CD4-positive, alpha-beta T cell treated with Interleukin-6 at 100 ng/mL for 8 hours (primary cell): Measurements from ENCODE around the gene INPP5B.
"Not testable (repeated sequence)": the region's sequence is repeated elsewhere in the genome, so short reads cannot be mapped to it uniquely, and the experiment has no call there.

Experiments used
- DNase-seq: peaks from one replicate; pipeline ENCODE4 v3.0.0-alpha.2; 2020; ENCODE audit warnings: mixed read lengths, low spot score

INPP5B gene

DNA sequence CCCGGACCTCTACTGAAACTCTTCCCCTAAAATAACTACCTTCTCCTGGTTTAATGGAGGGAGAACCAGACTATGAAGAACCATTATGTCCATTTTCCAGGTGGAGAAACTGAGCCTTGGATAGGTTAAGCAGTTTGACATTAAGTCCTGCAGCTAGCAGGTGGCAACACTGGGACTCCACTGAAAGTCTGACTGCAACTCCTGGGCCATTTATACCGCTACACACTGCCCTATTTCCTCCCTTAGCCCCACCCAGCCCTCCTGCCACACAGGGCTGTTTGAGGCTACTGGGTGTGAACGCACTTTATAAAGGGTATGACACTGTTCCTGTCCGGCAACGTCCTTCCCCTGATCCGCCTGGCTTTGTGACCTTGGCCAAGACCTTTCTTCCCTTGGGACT, 511 bp upstream of the INPP5B start:
- DNase-seq: no peak

DNA sequence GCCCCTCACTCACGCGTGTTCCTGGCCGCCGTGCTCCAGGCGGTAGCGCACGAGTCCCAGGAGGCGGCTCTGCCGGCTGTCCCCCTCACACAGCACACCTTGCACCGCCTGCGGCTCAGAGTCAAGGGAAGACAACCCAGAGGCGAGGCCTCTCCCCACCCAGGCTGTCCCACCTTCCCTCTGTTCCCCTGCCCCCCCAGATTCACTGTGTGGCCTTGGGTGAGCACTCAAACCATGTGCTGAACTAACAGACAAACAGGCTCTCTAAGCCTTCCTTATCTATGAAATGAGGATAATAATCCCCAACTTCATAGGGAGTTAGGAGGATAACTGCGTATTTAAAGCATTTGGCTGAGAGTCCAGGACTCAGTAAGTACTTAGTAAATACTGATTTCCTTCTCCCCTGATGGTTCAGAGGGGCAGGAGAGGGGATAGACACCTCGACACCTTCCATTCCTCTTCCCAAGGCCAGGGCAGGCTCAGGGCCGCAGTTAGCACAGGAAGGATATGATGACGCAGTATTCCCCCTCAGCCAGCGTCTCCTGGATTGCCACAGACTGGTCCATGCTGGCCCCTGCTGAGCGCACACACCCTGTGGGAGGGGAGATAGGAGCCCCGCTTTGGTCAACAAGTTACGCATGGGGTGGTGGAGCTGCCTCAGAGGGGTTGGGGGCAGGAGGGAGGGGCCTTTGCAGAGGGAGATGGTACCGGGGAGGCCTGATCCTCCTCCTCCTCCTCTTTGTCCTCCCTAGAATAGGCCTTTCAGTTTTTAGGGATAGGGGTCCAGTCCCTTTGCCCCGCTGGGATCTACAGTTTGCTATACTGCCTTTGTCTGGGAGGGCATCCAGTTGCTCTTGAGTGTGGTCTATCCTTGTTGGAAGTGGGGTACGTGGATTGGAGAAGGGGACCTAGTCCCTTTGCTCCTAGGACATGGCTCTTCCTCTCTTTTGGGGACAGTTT, 830 bp downstream of the INPP5B start:
- no peak for DNase-seq

DNA sequence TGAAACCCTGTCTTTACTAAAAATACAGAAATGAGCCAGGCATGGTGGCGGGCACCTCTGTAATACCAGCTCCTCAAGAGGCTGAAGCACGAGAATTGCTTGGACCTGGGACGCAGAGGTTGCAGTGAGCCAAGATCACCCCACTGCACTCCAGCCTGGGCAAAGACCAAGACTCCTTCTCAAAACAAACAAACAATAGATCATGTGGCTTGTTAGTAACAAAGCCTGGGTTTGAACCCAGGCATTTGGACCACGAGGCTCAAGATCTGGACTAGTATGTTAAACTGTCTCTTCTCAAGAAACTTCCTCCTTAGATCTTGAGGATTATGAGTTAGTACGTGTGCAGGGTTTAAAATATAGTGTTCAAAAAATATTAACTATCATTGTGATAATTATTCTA, 1.6 kb downstream of the INPP5B start:
- no peak for DNase-seq

DNA sequence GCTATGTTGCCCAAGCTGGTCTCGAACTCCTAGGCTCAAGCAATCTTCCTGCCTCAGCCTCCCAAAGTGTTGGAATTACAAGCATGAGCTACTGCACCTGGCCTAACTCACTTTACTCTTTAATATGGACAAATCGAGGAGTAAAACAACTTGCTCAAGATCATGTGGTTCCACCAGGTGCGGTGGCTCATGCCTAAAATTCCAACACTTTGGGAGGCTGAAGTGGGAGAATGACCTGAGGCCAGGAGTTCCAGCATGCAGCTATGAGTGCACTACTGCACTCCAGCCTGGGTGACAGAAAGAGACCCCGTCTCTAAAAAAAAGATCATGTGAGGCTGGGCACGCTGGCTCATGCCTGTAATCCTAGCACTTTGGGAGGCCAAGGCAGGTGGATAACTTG, 2.0 kb downstream of the INPP5B start:
- DNase-seq: no peak

DNA sequence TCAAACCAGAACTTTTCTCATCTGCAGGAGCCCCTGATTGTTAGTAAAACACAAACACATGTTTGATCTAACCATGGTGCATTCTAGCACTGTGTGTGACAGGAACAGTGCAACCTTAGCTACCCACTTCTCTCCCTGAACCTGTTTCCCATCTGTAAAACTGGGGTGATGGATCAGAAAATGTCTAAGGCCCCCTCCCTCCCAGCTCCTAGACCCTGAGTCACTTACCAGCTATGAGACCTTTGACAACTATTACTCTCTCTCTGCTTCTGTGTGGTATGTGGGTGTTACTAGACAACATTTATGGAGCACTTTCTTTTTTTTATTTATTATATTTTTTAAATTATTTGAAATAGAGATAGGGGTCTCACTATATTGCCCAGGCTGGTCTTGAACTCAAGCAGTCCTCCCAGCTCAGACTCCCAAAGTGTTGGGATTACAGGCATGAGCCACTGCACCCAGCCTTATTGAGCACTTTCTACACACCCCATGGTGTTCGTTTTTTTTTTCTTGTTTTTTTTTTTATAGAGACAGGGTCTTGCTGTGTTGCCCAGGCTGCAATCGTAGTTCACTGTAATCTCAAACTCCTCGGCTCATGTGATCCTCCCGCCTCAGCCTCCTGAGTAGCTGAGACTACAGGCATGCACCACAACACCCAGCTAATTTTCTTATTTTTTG, 2.6 kb downstream of the INPP5B start:
- no peak for DNase-seq

DNA sequence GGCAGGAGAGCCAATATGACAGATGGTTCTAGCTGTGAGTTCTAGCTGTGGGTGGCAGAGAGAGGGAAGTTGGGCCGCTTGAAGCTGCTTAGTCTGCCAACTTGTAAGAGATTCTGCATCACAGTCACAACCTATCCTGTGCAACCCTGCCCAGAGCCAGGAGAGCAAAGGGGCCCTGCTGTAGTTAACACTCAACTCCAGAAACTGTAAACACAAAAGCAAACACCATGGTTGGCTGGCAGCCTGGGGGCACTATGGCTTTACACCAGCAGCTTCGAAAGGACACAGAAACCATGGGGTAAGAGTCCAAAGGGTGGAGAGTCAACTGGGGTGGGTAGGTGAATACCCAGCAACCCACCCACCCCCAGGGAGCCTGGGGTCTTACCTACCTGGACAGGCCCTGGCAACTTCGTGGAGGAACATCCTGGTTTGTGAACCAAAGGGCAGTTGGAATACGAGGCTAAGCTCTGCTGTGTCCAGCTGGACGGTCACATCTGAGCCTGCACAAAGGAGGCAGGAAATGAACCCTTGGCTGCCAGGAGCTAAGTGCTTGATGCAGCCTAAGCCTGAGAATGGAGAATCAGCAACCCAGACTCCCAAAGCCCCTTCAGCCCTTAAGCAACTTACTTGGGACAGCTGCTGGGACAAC, 6.4 kb downstream of the INPP5B start:
- DNase-seq: no peak

DNA sequence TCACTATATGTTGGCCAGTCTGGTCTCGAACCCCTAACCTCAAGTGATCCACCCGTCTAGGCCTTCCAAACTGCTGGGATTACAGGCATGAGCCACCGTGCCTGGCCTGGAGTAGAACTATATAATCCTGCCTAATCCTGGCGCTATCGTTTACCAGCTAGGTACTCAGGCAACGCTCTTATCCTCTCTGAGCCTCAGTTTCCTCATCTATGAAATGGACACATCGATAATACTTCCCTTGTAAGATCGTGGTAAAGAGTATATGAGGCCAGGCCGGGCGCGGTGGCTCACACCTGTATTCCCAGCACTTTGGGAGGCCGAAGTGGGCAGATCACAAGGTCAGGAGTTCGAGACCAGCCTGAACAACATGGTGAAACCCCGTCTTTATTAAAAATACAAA, 10.1 kb downstream of the INPP5B start:
- not testable (repeated sequence) for DNase-seq

DNA sequence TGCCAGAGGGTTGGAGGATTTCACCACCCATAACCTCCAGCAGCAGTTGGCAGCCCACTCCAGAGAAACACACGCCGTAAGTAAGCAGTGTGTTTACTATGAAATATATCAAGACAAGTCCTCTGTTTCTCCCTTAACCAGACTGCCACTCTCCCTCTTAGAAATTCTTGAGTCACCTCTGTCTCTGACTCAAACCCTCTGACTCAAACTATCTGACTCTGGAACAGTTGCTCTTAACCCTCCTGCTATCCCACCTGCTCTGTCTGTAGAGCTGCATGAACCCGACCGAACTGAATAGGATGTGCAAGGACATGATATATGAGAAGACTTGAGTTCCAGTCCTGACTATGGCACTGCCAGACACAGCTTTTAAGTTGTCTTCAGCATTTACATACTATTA, 14.1 kb downstream of the INPP5B start:
- DNase-seq: no peak

DNA sequence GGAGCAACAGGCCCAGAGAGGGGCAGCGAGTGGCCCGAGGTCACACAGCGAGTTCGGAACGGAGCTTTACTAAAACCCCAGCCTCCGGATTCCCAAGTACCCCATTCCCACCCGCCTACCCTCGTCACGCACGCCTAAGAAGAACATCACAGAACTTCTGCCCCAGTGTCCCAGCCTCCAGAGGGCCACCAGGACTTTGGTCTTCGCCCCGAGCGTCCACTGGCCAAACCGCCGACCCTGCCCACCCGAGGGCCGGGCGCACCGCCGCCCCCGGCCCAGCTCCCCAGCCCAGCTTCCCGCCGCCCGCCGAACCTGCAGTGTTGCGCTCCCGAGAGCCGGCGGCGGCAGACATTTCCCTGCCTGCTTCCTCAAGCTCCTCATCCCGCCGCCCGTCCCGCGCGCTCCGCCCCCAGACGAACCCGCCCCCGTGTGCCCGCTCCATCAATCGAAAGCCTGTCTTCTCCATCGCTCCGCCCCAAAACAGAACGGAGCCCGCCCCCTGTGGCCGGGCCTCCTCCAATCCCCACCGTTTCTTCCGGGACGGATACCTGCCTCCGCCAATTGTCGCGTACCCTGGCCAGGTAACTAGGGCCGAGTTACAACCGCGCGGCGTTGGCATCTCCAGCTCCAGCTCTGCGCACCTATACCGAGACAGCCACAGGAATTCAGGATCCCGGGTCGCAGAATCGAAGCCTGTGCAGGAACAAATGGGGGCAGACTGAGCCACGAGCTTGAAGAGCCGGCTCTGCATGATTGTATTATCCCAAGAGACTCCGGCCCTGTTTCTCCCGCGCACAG, 15.3 kb downstream of the INPP5B start:
- peak; percentile 95 for DNase-seq

DNA sequence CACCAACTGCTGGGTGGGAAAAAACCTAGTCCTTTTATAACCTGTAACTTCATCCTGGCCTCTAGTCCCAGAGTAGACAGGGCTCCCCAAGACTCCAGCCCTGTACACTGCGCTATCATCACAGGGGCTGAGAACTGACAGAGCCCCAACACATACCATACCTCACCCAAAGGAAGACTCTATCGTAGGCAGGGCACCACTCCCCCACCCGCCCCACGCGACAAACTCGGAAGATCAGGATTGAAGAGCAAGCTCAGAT, 15.8 kb downstream of the INPP5B start:
- no peak for DNase-seq

DNA sequence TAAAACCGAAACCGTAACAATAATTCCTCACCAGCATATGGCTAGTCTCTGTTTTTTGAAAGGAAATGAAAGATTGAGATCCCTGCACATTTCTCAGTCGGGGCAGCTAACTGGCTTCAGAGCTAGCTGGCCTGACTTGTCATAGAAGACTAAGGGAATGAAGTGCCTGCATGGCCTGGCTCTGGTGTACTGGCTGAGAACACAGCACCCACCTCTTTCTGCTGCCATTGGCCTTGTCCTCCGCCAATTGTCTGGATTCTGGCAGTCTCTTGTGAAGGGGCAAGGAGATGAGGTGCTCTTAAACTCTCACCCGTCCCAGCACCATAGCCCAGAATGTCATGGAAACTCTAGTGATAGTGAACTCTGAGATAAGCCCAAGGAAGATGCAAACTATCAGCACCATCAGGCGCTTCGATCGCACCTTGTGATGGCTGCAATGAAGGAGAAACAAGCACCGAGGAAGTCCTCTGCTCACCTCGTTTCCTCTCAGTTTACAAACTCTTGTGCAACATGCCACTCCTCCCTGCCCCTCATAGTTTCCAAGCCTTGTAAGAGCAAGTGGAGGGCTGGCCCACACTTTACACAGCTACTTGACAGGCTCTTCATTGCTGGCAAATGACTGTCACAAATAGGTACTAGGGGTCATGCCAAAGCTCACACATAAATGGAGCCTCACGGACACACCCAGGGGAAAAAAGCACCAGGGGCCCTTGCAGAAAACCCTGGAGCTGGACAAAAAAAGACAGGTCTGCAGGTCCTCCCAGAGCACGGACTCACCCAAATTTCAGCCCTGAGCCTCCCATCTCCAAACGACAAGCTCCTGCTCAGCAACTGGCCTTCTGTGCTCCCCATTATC, 16.4 kb downstream of the INPP5B start:
- no peak for DNase-seq

DNA sequence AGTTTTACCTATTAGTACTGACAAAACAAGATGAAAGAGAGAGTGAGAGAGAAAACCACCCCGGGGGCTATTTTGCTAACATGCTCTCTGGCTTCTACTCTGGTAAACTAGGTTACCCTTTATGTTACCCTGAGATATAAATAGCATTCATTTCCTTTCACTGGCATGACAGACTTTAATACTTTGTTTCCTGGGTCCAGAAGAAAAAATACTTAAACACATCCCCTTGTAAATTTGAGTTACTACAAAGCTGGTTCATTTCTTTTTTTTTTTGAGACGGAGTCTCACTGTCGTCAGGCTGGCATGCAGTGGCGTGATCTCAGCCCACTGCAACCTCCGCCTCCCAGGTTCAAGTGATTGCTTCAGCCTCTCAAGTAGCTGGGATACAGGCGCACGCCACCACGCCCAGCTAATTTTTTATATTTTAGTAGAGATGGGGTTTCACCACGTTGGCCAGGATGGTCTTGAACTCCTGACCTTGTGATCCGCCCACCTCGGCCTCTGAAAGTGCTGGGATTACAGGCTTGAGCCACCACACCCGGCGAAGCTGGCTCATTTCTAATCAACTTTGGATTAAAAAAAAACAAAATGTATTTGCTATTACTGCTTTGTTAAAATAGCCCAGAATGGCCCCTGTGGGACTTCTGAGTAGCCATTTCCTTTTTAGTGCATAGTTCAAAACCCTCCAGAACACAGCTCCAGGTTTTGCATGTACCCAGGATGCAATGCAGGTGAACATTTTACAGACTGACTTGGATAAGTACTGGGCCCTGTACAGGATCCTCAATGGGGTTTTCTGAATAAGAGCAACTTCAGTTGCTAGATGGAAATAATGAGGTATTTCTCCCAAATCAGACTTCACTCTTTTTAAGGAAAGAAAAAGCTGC, 20.6 kb downstream of the INPP5B start:
- DNase-seq: no peak

DNA sequence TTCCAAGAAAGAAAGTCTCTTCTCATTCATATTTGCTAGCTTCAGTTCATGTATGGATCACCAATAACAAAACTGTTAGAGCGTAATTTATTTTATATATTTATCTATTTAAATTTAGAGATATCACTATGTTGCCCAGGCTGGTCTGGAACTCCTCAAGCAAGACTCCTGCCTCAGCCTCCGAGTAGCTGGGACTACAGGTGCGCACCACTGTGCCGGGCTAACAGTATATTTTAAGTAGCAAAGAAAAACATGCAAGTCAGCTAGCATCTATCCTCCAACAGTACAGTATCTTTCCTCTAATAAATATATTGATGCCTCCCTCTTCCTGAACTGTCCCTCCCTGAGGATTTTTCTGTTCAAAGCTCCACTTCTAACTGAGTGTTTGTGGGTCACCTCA, 21.5 kb downstream of the INPP5B start:
- DNase-seq: no peak

DNA sequence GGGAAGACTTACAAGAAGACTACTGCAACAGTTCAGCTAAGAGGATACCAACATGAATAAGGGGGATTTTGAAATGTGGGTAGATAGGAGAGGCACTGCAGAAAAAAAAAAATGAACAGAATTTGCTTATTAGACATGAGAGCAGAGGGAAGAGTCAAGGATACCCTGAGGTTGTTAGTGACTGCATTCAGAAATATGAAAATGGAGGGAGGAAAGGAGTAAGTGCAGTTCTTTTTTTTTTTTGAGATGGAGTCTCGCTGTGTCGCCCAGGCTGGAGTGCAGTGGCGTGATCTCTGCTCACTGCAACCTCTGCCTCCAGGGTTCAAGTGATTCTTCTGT, 23.3 kb downstream of the INPP5B start:
- no peak for DNase-seq

DNA sequence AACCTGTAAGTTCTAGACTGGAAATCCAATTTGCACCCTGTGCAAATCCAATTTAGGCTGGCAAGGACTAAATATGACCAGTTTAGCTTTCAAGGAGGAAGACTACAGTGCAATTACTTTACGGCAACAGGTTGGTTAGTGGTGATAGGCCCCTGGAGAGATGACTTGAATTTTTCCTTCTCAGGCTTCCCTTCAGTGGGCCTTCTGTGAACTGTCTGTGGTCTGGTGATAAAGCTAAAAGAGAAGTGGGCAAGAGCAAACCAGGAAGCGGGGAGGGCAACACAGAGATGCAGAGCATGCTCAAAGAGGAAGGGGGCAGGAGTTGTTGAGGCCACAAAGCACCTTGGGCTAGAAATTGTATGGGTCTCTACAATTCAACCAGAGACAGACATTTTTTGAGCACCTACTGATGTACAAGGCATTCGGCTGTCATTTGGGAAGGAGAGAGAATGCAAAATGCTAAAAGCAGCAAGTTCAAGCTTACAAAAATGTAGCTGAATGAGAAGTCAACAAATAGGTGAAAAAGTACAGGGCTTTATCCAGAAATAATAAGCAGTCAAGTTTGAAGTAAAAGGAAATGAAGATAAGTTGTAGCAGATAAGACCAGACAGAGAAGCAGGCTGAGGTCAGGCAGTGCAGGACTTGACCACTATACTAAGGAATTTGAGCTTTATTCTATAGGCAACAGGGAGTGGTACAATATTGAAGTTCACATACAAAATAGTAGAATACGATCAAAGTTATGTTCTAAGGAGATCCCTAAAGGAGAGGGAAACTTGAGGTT, 23.9 kb downstream of the INPP5B start:
- no peak for DNase-seq

DNA sequence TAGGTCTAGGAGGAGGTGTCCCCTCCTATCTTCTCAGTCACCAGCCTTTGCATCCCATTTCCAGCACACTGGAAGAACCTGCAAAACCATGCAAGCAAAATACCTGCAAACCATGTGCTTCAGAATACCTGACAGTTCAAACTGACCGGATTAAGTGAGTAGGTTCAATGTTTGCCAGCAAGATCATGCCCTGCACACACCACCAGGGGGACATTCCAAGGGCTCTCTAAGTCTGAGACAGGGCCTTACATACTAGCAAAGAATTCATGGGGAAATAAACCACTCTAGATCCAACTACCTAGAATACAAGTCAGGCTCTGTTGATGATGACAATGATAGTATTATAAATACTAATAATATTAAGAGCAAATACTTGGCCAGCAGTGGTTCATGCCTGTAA, 27.6 kb downstream of the INPP5B start:
- DNase-seq: no peak

DNA sequence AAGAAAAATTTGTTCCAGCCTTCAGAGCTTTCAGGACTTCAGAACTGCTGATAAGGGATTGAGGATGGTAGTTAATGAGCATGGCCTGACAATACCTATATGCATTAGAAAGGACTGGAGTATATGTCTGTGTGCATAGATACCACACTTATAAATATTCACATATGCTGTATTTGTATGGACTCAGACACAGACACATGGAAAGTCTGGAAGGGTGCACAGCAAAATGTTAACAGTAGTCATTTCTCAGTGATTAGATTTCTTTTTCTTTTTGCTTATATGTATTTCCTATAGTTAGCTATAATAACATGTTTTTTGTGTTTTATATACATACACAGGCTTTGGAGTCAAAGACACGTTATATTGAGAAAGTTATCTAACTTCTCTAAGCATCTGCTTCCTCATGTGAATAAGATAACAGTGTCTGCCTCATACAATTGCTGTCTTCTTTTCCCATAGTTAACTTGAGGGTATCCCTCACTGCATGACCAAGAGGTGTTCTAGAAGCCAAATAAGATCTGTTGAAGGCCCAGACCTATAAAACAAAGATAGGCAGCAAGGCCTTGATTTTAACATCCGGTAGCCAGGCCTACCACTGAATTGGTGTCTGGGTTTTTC, 31.3 kb downstream of the INPP5B start:
- DNase-seq: no peak

DNA sequence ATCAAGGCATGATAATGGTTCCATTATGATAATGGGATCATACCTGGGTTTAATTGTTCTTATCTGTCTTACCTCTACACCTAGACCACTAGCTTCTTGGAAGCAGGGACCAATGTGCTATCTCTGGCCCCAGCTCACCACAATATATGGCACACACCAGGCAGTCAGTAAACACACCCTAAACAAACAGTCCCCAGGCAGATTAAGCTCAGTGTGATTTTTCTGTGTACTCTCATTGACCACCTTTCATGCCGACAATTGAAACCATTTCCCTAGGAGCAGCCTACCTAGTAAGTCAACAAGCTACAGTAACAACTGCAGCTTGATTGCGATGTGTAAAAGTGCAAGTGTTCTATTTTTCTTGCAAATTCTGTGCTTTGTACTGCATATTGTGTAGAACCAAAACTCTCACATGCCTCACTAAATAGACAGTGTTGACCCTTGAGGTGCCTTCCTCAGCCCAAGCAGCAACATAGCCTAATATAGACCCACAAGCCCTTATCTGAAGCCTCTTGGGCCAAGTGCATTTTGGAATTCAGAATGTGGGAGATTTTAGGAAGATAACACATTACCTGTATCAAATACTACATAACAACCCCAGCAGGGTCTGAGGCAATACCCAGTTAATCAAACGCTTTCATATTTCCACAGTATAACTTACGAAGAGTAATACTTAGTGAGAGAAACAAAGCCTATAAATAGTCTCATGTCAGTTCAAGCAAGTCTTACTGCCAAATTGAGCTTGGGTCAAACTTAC, 32.0 kb downstream of the INPP5B start:
- no peak for DNase-seq

DNA sequence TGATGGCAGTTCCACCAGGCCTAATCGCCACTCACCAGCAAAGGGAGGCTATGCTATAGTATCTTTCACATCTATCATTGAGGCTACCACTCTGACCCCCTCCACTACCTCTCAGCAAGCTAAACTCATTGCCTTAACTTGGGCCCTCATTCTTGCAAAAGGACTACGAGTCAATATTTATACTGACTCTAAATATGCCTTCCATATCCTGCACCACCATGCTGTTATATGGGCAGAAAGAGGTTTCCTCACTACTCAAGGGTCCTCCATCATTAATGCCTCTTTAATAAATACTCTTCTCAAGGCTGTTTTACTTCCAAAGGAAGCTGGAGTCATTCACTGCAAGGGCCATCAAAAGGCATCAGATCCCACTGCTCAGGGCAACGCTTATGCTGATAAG, 35.4 kb downstream of the INPP5B start:
- DNase-seq: not testable (repeated sequence)
